ENCODE measurements around the gene RCOR3. TPM values are rescaled to one million over a fixed set of nuclear protein-coding genes. Genes with fewer than 3 reads are reported as not detected.

Gene RCOR3
- polyA plus RNA-seq, 1 experiment: 39.2 TPM

DNA sequence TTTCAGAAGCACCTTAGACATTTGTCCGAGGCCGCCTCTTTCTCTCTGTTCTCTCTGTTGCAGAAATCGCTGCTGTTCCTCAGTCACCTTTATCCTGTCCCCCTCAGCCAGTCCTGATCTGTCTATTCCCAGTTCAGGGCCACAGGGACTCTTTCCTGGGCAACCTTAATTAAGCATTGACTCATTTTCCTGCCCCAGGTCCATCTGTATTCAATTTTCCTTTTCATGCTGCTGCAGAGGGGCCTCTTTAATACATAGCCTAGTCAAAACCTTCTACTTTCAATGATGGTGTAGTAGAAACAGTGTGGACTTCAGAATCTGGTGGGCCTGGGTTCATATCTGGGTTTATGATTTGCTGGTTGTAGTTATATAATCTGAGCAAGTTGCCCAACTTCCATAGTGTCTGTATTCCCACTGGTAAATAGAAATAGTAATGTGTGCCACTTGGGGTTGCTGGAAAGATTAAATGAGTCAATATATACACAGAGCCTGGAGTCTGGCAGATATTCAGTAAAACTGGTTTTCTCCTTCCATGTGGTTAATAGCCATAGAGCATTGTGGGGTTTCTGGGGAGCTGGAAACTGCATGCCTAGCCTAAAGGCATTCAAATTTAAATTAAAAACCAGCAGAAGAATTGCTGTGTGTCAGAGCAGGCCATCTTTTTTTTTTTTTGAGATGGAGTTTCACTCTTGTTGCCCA is 72.0 kb downstream of the RCOR3 start:
- Histone ChIP-seq H3K9me3 (ENCODE audit: control insufficient read depth, insufficient read depth, low read length) (no peaks in the 10 kb centered on the region; the same call in 1 of the 2 replicates), H3K27ac (ENCODE audit: low read depth, low read length) (no peak overlapping the region), H3K27me3 (ENCODE audit: control insufficient read depth, insufficient read depth, low read length) (no peaks in the 10 kb centered on the region), H3K4me3 (ENCODE audit: low read depth, low read length) (no peak overlapping the region)
- CTCF ChIA-PET: interaction anchor here (0.7 to 4.3 kb wide), 3 partner anchors 8 to 183 kb away, joined by 3 to 26 read pairs (median 16); no protein-coding TSS in a partner anchor
- DNase-seq (ENCODE audit: low read depth, low spot score): no peak
- POLR2A ChIA-PET: interaction anchor here (0.5 kb wide), 1 partner anchor 32 kb away, joined by 8 read pairs; no protein-coding TSS in a partner anchor
- TF ChIP-seq CTCF (IDR thresholded peaks at IDR 0.05; ENCODE audit: low read depth, low read length): no peak

DNA sequence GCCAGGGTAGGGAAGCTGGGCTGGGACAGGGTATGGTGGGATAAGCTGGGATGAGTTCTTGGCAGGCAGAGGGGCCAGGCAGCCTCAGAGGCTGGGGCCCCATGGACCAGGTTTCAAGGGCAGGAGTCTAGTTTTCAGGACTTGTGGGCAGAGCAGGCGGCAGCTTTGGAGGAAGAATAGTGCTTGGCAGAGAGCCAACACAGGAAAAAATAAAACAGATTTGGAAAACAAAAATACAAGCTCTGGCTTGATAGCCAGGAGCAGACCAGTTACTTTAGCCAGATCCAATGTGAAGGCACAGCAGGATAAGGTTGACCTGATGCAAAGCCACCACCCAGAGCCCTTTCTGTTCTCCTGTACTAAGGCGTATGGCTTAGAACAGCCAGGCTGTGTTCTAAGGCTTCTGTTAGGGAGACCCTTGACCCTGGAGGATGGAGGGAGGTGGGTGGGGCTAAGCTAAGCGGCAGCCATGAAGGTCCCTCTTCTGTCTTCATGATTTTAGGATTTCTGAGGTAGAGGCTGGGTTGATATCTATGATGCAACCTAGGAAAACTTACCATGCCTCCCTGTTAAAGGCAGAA is 73.0 kb downstream of the RCOR3 start:
- DNase-seq (ENCODE audit: low read depth, low spot score): no peak
- Histone ChIP-seq H3K27me3 (ENCODE audit: control insufficient read depth, insufficient read depth, low read length) (no peaks in the 10 kb centered on the region), H3K9me3 (ENCODE audit: control insufficient read depth, insufficient read depth, low read length) (no peaks in the 10 kb centered on the region; the same call in 1 of the 2 replicates), H3K27ac (ENCODE audit: low read depth, low read length) (no peak overlapping the region), H3K4me3 (ENCODE audit: low read depth, low read length) (no peak overlapping the region)
- no peak for TF ChIP-seq CTCF (IDR thresholded peaks at IDR 0.05; ENCODE audit: low read depth, low read length)
- ChIA-PET POLR2A (no interaction called here), CTCF (interaction anchor here (0.5 to 2.6 kb wide), 4 partner anchors 9 to 138 kb away, joined by 3 to 16 read pairs (median 6); no protein-coding TSS in a partner anchor)

- Histone ChIP-seq H3K27ac (ENCODE audit: low read depth, low read length) (no peak overlapping the region), H3K27me3 (ENCODE audit: control insufficient read depth, insufficient read depth, low read length) (no peaks in the 10 kb centered on the region), H3K9me3 (ENCODE audit: control insufficient read depth, insufficient read depth, low read length) (no peaks in the 10 kb centered on the region), H3K4me3 (ENCODE audit: low read depth, low read length) (no peak overlapping the region)
- ChIA-PET CTCF (interaction anchor here (0.5 to 2.6 kb wide), 3 partner anchors 10 to 137 kb away, joined by 5 to 16 read pairs (median 6); no protein-coding TSS in a partner anchor), POLR2A (interaction anchor here (1.1 kb wide), 1 partner anchor 50 kb away, joined by 4 read pairs; no protein-coding TSS in a partner anchor)
- TF ChIP-seq CTCF (IDR thresholded peaks at IDR 0.05; ENCODE audit: low read depth, low read length): no peak
- no peak for DNase-seq (ENCODE audit: low read depth, low spot score)
These were observed 73.7 kb downstream of the RCOR3 start for GRCh38 chr1:211332830-211333229.

GRCh38 chr1:211333906-211334305 is 74.7 kb downstream of the RCOR3 start:
- no peak overlapping the region for H3K27ac ChIP-seq (ENCODE audit: low read depth, low read length)
- CTCF ChIA-PET: interaction anchor here (2.6 kb wide), 1 partner anchor 11 kb away, joined by 16 read pairs; no protein-coding TSS in a partner anchor
- no peak overlapping the region for H3K4me3 ChIP-seq (ENCODE audit: low read depth, low read length)
- no peak for DNase-seq (ENCODE audit: low read depth, low spot score)
- TF ChIP-seq CTCF (IDR thresholded peaks at IDR 0.05; ENCODE audit: low read depth, low read length): no peak
- H3K27me3 ChIP-seq (ENCODE audit: control insufficient read depth, insufficient read depth, low read length): no peaks in the 10 kb centered on the region
- POLR2A ChIA-PET: interaction anchor here (1.1 kb wide), 1 partner anchor 49 kb away, joined by 4 read pairs; no protein-coding TSS in a partner anchor
- no peaks in the 10 kb centered on the region for H3K9me3 ChIP-seq (ENCODE audit: control insufficient read depth, insufficient read depth, low read length)

GRCh38 chr1:211334986-211335385 is 75.8 kb downstream of the RCOR3 start:
- no peaks in the 10 kb centered on the region for H3K27me3 ChIP-seq (ENCODE audit: control insufficient read depth, insufficient read depth, low read length)
- CTCF ChIA-PET: interaction anchor here (0.7 to 1.3 kb wide), 2 partner anchors 12 to 143 kb away, joined by 5 to 7 read pairs; no protein-coding TSS in a partner anchor
- no peak for DNase-seq (ENCODE audit: low read depth, low spot score)
- H3K9me3 ChIP-seq (ENCODE audit: control insufficient read depth, insufficient read depth, low read length): no peaks in the 10 kb centered on the region
- POLR2A ChIA-PET: no interaction called here
- TF ChIP-seq CTCF (IDR thresholded peaks at IDR 0.05; ENCODE audit: low read depth, low read length): no peak
- no peak overlapping the region for H3K27ac ChIP-seq (ENCODE audit: low read depth, low read length)
- no peak overlapping the region for H3K4me3 ChIP-seq (ENCODE audit: low read depth, low read length)
